CD14-positive monocyte (primary cell): ENCODE results near the gene CAP2. TPM values are rescaled to one million over a fixed set of nuclear protein-coding genes. Genes with fewer than 3 reads are reported as not detected.

ENCODE experiments used
- DNase-seq, 3 donors: peaks; one replicate each; pipeline ENCODE4 v3.0.0-alpha.2; 2011 to 2022
- H2AFZ ChIP-seq: 2 replicates; pipeline ENCODE4 v1.6.0; 2012; ENCODE audit warnings: mild to moderate bottlenecking, low read depth, low read length, inconsistent platforms; ENCODE audit not compliant: insufficient read depth, poor library complexity, severe bottlenecking
- H3K27ac ChIP-seq, 2 donors: 1 replicate in 1 of 2; 2 replicates in 1 of 2; pipeline ENCODE4 v1.5.1; 2012 to 2013; ENCODE audit warnings: low read length in 2 of 2, control low read depth in 1 of 2, inconsistent platforms in 1 of 2, low read depth in 1 of 2, mild to moderate bottlenecking in 1 of 2
- H3K27me3 ChIP-seq, 2 donors: one replicate each; pipeline versions ENCODE4 v1.6.0 to v1.6.1; 2011 to 2013; ENCODE audit warnings: low read length in 2 of 2; ENCODE audit not compliant: control insufficient read depth in 2 of 2, insufficient read depth in 2 of 2
- H3K36me3 ChIP-seq, 2 donors: replicated peaks in 1 of 2; 1 replicate in 1 of 2; 2 replicates in 1 of 2; pipeline versions ENCODE4 v1.5.1 to v1.6.1; 2012 to 2013; ENCODE audit warnings: low read length in 2 of 2, control low read depth in 1 of 2, inconsistent platforms in 1 of 2, mild to moderate bottlenecking in 1 of 2; ENCODE audit not compliant: insufficient read depth in 2 of 2, control insufficient read depth in 1 of 2
- H3K4me1 ChIP-seq, 2 donors: 1 replicate in 1 of 2; 2 replicates in 1 of 2; pipeline versions ENCODE4 v1.5.1 to v1.6.1; 2012 to 2013; ENCODE audit warnings: low read length in 2 of 2, control low read depth in 1 of 2, inconsistent platforms in 1 of 2, mild to moderate bottlenecking in 1 of 2, moderate library complexity in 1 of 2; ENCODE audit not compliant: insufficient read depth in 2 of 2, control insufficient read depth in 1 of 2
- H3K4me2 ChIP-seq: replicated peaks from 2 replicates; pipeline ENCODE3; 2012; ENCODE audit warnings: low read length, moderate library complexity, mild to moderate bottlenecking; ENCODE audit not compliant: poor library complexity, severe bottlenecking; ENCODE audit errors: extremely low read depth
- H3K4me3 ChIP-seq, 3 experiments: fragments of 200-600 bp in 1 of 3; sonication (generic) in 1 of 3; replicated peaks in 1 of 3; 1 replicate in 2 of 3; 2 replicates in 1 of 3; pipeline ENCODE4 v1.5.1; 2011 to 2013; ENCODE audit warnings: low read length in 3 of 3, mild to moderate bottlenecking in 3 of 3, control low read depth in 2 of 3, low read depth in 2 of 3, inconsistent platforms in 1 of 3, moderate library complexity in 1 of 3
- H3K79me2 ChIP-seq: 2 replicates; pipeline ENCODE4 v1.6.0; 2012; ENCODE audit warnings: mild to moderate bottlenecking, control low read depth, inconsistent platforms, low read length, moderate library complexity; ENCODE audit not compliant: insufficient read depth
- H3K9ac ChIP-seq: 2 replicates; pipeline ENCODE4 v1.6.0; 2017; ENCODE audit warnings: low read length, mild to moderate bottlenecking; ENCODE audit not compliant: insufficient read depth, poor library complexity, severe bottlenecking
- H3K9me3 ChIP-seq, 2 donors: replicated peaks in 1 of 2; 1 replicate in 1 of 2; 2 replicates in 1 of 2; pipeline versions ENCODE4 v1.5.1 to v1.6.1; 2012 to 2013; ENCODE audit warnings: low read length in 2 of 2, control low read depth in 1 of 2; ENCODE audit not compliant: control insufficient read depth in 1 of 2, insufficient read depth in 1 of 2
- H4K20me1 ChIP-seq: 2 replicates; pipeline ENCODE4 v1.6.0; 2012; ENCODE audit warnings: mild to moderate bottlenecking, low read length, control low read depth, moderate library complexity; ENCODE audit not compliant: insufficient read depth
- H3K27ac Mint-ChIP-seq, 7 donors: one replicate each; pipeline ENCODE4 v1.8.0; 2020; ENCODE audit warnings: mild to moderate bottlenecking in 7 of 7, mixed read lengths in 7 of 7, moderate library complexity in 6 of 7, inconsistent platforms in 2 of 7
- H3K27me3 Mint-ChIP-seq, 3 donors: one replicate each; pipeline ENCODE4 v1.8.0; 2021 to 2022; ENCODE audit warnings: low read depth in 3 of 3, mild to moderate bottlenecking in 3 of 3, mixed read lengths in 3 of 3, moderate library complexity in 3 of 3, inconsistent platforms in 1 of 3
- H3K36me3 Mint-ChIP-seq, 2 donors: one replicate each; pipeline ENCODE4 v1.8.0; 2020; ENCODE audit warnings: mixed read lengths in 2 of 2, inconsistent platforms in 1 of 2, mild to moderate bottlenecking in 1 of 2
- H3K4me1 Mint-ChIP-seq: one replicate; pipeline ENCODE4 v1.8.0; 2020; ENCODE audit warnings: mild to moderate bottlenecking, mixed read lengths
- H3K4me3 Mint-ChIP-seq, 2 donors: one replicate each; pipeline ENCODE4 v1.8.0; 2020; ENCODE audit warnings: mild to moderate bottlenecking in 2 of 2, mixed read lengths in 2 of 2, moderate library complexity in 1 of 2
- H3K9me3 Mint-ChIP-seq, 7 donors: one replicate each; pipeline ENCODE4 v1.8.0; 2020 to 2022; ENCODE audit warnings: mixed read lengths in 7 of 7, mild to moderate bottlenecking in 6 of 7, moderate library complexity in 6 of 7, inconsistent platforms in 2 of 7
- WGBS: methylation state at CpG from one replicate; pipeline ENCODE4 v1.1.5; 2013; ENCODE audit warnings: missing lambda C conversion rate; ENCODE audit not compliant: insufficient coverage; 5-methylcytosine and 5-hydroxymethylcytosine counted together
- intact Hi-C, 2 donors: fragments of 100-400 bp; cut with micrococcal nuclease; formaldehyde crosslinking; loops; one replicate each; pipeline versions ENCODE4 v1.15.0 to v1.15.1; 2023
- polyA plus RNA-seq, 3 donors: library from polyadenylated mRNA; depleted of rRNA in 1 of 3; unstranded in 2 of 3; stranded (reverse) in 1 of 3; fragments of 300-500 nt in 2 of 3; fragments of >200 nt in 1 of 3; fragmentation: Illumina TruSeq in 2 of 3; gene quantifications; 1 replicate in 2 of 3; 2 replicates in 1 of 3; pipeline ENCODE4 v1.2.3, GENCODE V29; 2012 to 2021
- TF ChIP-seq, protein P1 (sequence below): fragments of 200-600 bp; IDR thresholded peaks from one replicate; pipeline ENCODE4 v1.8.0; 2022; ENCODE audit warnings: antibody characterized with exemption, mild to moderate bottlenecking

Gene CAP2
- polyA plus RNA-seq, 3 donors: not detected

DNA sequence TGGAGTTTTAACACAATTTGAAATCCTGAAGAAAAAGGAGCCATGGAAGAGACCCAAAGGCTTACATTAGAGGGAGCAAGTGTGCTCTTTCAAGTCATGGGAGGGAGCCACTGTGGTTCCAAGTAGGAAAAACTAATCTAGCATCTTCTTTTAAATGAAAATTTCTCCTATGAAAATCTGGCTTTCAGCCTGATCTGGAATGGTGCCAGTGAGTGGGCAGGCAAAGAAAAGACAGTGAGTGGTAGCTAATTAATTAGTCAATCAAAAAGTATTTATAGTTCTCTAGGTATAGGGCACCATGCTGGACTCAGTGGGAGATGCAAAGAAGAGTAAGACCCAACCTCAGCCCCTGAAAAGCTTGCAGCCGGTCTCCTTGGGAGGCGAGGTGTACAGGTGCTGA lies 21.9 kb downstream of the CAP2 start:
- TF ChIP-seq, protein P1, sequence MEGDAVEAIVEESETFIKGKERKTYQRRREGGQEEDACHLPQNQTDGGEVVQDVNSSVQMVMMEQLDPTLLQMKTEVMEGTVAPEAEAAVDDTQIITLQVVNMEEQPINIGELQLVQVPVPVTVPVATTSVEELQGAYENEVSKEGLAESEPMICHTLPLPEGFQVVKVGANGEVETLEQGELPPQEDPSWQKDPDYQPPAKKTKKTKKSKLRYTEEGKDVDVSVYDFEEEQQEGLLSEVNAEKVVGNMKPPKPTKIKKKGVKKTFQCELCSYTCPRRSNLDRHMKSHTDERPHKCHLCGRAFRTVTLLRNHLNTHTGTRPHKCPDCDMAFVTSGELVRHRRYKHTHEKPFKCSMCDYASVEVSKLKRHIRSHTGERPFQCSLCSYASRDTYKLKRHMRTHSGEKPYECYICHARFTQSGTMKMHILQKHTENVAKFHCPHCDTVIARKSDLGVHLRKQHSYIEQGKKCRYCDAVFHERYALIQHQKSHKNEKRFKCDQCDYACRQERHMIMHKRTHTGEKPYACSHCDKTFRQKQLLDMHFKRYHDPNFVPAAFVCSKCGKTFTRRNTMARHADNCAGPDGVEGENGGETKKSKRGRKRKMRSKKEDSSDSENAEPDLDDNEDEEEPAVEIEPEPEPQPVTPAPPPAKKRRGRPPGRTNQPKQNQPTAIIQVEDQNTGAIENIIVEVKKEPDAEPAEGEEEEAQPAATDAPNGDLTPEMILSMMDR: no peak
- Mint-ChIP-seq H3K9me3 (peaks cover under 1 to 13% (median 7%) of the 10 kb centered on the region in 7 donors), H3K27me3 (peaks cover 3 to 4% (median 4%) of the 10 kb centered on the region in 3 donors), H3K27ac (no peak overlapping the region), H3K4me1 (no peaks in the 10 kb centered on the region), H3K36me3 (no peaks in the 10 kb centered on the region), H3K4me3 (no peak overlapping the region)
- H4K20me1 ChIP-seq: no peaks in the 10 kb centered on the region
- DNase-seq: no peak
- H2AFZ ChIP-seq: no peak overlapping the region
- no peaks in the 10 kb centered on the region for H3K79me2 ChIP-seq
- no peaks in the 10 kb centered on the region for H3K4me1 ChIP-seq
- no peaks in the 10 kb centered on the region for H3K36me3 ChIP-seq
- WGBS: 81% methylated on average over 2 of the region's 2 CpGs
- H3K27me3 ChIP-seq: no peaks in the 10 kb centered on the region
- H3K4me2 ChIP-seq: no peak overlapping the region
- intact Hi-C loops: no loop called here
- H3K27ac ChIP-seq: no peak overlapping the region
- no peak overlapping the region for H3K9ac ChIP-seq
- no peak overlapping the region for H3K4me3 ChIP-seq
- H3K9me3 ChIP-seq: peaks cover 0 to 4% of the 10 kb centered on the region in 2 donors

DNA sequence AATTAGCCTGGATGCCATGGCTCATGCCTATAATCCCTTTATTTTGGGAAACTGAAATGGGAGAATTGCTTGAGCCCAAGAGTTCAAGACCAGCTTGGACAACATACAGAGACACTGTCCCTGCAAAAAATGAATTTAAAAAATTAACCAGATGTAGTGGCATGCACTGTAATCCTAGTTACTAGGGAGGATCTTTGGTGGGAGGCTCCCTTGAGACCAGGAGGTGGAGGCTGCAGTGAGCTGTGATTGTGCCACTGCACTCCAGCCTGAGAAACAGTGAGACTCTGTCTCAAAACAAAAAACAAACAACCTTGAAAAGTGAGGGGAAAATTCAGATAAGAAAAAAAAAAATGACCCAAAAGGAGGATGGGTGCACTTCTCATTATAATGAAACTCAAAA lies 23.4 kb downstream of the CAP2 start:
- Mint-ChIP-seq H3K36me3 (no peaks in the 10 kb centered on the region), H3K4me1 (no peaks in the 10 kb centered on the region), H3K27ac (no peak overlapping the region), H3K4me3 (no peak overlapping the region), H3K9me3 (peaks cover 0 to 9% (median 3%) of the 10 kb centered on the region in 7 donors), H3K27me3 (peaks cover 3 to 5% (median 5%) of the 10 kb centered on the region in 3 donors)
- DNase-seq: no peak
- H3K4me1 ChIP-seq: no peaks in the 10 kb centered on the region
- TF ChIP-seq, protein P1: no peak
- intact Hi-C loops: no loop called here
- H3K4me2 ChIP-seq: no peak overlapping the region
- no peak overlapping the region for H3K4me3 ChIP-seq
- no peaks in the 10 kb centered on the region for H3K36me3 ChIP-seq
- H4K20me1 ChIP-seq: no peaks in the 10 kb centered on the region
- H3K79me2 ChIP-seq: no peaks in the 10 kb centered on the region
- no peaks in the 10 kb centered on the region for H3K9me3 ChIP-seq
- no peak overlapping the region for H3K27ac ChIP-seq
- no peak overlapping the region for H2AFZ ChIP-seq
- no peaks in the 10 kb centered on the region for H3K27me3 ChIP-seq
- H3K9ac ChIP-seq: no peak overlapping the region
